Chondrocyte (in vitro differentiated cells): ENCODE results near the gene NEU3. TPM values are rescaled to one million over a fixed set of nuclear protein-coding genes. Genes with fewer than 3 reads are reported as not detected.

Experiments
- DNase-seq: peaks from one replicate; pipeline ENCODE4 v3.0.0; 2021; ENCODE audit warnings: mixed read lengths, low spot score
- H3K27ac Mint-ChIP-seq: one replicate; pipeline ENCODE4 v1.8.0; 2021; ENCODE audit warnings: mild to moderate bottlenecking, moderate library complexity, mixed read lengths; ENCODE audit not compliant: unreplicated experiment
- H3K27me3 Mint-ChIP-seq: 2 replicates; pipeline ENCODE4 v1.8.0; 2021; ENCODE audit warnings: low read depth, mixed read lengths
- H3K36me3 Mint-ChIP-seq: 2 replicates; pipeline ENCODE4 v1.8.0; 2021; ENCODE audit warnings: low read depth, mixed read lengths
- H3K4me1 Mint-ChIP-seq: 2 replicates; pipeline ENCODE4 v1.8.0; 2021; ENCODE audit warnings: low read depth, mild to moderate bottlenecking, mixed read lengths
- H3K4me3 Mint-ChIP-seq: one replicate; pipeline ENCODE4 v1.8.0; 2021; ENCODE audit warnings: mild to moderate bottlenecking, moderate library complexity, mixed read lengths; ENCODE audit not compliant: unreplicated experiment
- H3K9me3 Mint-ChIP-seq: 2 replicates; pipeline ENCODE4 v1.8.0; 2021; ENCODE audit warnings: low read depth, mixed read lengths
- total RNA-seq: library from RNA; stranded (reverse); gene quantifications from 3 replicates; pipeline ENCODE4 v1.2.1, GENCODE V29; 2021
- TF ChIP-seq, protein P1 (sequence below): fragments of 200-600 bp; sonication (generic); IDR thresholded peaks from 2 replicates; pipeline ENCODE4 v1.5.0; 2021; ENCODE audit warnings: antibody characterized with exemption, mild to moderate bottlenecking, moderate library complexity

NEU3 gene
- total RNA-seq, 1 donor from 2014 or later, result 9.4 TPM

DNA sequence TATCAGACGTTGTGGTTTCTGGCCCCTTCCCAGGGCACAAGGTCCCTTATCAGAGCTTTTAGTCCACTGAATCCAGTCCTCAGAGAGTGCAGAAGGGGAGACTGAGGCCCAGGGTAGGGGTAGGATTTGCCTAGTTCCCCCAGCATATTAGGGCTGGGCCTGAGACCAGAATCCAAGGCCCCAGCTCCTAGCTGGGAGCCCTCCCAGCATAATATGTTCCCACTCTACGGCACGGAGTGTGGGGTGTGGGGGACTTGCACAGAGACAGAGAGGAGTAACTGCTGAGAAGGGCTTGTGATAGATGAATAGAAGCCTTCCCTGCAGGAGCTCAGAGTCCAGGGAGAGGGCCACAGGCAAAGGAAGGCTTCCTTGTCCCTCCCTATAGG, 43.8 kb downstream of the NEU3 start:
- H3K27ac Mint-ChIP-seq, result no peak overlapping the region
- DNase-seq, result no peak
- H3K27me3 Mint-ChIP-seq, result peaks cover 12% of the 10 kb centered on the region
- no peaks in the 10 kb centered on the region for H3K36me3 Mint-ChIP-seq
- peaks cover 15% of the 10 kb centered on the region for H3K4me1 Mint-ChIP-seq
- H3K9me3 Mint-ChIP-seq, result no peaks in the 10 kb centered on the region
- TF ChIP-seq, protein P1, sequence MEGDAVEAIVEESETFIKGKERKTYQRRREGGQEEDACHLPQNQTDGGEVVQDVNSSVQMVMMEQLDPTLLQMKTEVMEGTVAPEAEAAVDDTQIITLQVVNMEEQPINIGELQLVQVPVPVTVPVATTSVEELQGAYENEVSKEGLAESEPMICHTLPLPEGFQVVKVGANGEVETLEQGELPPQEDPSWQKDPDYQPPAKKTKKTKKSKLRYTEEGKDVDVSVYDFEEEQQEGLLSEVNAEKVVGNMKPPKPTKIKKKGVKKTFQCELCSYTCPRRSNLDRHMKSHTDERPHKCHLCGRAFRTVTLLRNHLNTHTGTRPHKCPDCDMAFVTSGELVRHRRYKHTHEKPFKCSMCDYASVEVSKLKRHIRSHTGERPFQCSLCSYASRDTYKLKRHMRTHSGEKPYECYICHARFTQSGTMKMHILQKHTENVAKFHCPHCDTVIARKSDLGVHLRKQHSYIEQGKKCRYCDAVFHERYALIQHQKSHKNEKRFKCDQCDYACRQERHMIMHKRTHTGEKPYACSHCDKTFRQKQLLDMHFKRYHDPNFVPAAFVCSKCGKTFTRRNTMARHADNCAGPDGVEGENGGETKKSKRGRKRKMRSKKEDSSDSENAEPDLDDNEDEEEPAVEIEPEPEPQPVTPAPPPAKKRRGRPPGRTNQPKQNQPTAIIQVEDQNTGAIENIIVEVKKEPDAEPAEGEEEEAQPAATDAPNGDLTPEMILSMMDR, result no peak
- H3K4me3 Mint-ChIP-seq, result no peak overlapping the region

DNA sequence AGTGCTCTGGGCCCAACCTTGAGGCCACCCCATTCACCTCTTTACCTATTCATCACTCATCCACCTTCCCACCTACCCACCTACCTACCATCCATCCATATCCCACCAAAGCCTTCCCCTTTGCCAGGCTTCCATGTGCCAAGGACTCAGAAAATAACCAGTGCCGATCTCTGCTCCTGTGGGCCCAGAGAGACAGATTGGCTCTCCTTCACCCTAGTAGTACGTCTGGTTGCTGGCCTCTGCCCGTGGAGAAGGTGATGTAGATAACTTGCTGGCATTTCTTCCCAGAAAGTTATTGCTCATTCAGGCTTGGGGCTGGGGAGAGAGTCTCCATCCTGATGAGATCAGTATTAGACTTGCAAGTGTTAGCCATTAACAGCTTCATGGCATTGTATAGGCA, 45.2 kb downstream of the NEU3 start:
- TF ChIP-seq, protein P1, result no peak
- DNase-seq, result no peak
- Mint-ChIP-seq H3K4me3 (no peak overlapping the region), H3K9me3 (no peaks in the 10 kb centered on the region), H3K27me3 (peaks cover 2% of the 10 kb centered on the region), H3K4me1 (peaks cover 15% of the 10 kb centered on the region), H3K27ac (no peak overlapping the region), H3K36me3 (no peaks in the 10 kb centered on the region)

DNA sequence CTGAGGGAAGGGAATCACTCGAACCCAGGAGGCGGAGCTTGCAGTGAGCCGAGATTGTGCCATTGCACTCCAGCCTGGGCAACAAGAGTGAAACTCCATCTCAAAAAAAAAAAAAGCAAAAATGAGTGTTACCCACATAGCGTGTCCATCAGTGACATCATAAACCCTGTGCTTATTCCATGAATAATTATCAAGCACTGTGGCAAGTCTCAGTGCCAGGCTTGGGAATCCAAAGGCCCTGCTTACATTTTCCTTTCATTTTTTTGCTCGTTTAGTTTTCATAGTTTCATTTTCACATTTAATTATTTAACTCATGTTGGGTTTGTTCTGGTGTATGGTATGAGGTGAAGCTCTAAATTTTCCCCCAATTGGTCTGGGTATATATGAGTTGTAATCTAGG, 46.5 kb downstream of the NEU3 start:
- H3K27ac Mint-ChIP-seq, result no peak overlapping the region
- no peak for DNase-seq
- no peaks in the 10 kb centered on the region for H3K9me3 Mint-ChIP-seq
- no peaks in the 10 kb centered on the region for H3K36me3 Mint-ChIP-seq
- H3K27me3 Mint-ChIP-seq, result no peaks in the 10 kb centered on the region
- peaks cover 21% of the 10 kb centered on the region for H3K4me1 Mint-ChIP-seq
- TF ChIP-seq, protein P1, result no peak
- no peak overlapping the region for H3K4me3 Mint-ChIP-seq

DNA sequence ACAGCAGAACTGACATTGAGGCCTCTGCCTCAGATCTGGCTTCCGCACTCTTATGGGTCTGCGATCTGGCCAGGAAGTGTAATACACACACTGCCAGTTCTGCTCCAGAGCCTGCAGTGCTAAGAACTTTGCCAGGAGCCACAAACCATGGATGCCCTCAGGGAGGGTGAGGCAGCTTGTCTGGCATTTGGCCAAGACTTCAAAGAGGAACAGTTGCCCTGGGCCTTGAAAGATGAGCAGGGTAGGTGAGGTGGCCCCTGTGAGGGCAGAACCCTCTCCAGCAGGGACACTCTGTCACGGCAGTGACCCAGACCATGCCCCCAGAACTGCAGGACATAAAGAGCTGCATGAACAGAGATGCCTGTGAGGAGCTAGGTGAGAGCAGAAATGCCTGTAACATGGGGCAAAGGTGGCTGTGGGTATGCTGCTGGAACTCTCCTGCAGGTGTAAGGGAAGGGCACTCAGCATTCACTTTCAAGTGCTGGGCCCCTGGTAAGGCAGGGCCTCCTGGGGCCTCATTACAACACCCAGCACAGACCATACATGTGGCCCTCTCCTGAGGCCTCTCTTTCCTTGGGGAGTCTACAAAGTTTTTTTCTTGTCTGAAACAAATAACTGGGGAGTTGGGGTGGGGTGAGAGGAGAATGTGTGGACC, 47.3 kb downstream of the NEU3 start:
- TF ChIP-seq, protein P1, result no peak
- no peak for DNase-seq
- H3K27ac Mint-ChIP-seq, result peak overlapping the region; percentile 32
- H3K9me3 Mint-ChIP-seq, result no peaks in the 10 kb centered on the region
- peaks cover 23% of the 10 kb centered on the region for H3K4me1 Mint-ChIP-seq
- H3K4me3 Mint-ChIP-seq, result no peak overlapping the region
- H3K36me3 Mint-ChIP-seq, result no peaks in the 10 kb centered on the region
- no peaks in the 10 kb centered on the region for H3K27me3 Mint-ChIP-seq

DNA sequence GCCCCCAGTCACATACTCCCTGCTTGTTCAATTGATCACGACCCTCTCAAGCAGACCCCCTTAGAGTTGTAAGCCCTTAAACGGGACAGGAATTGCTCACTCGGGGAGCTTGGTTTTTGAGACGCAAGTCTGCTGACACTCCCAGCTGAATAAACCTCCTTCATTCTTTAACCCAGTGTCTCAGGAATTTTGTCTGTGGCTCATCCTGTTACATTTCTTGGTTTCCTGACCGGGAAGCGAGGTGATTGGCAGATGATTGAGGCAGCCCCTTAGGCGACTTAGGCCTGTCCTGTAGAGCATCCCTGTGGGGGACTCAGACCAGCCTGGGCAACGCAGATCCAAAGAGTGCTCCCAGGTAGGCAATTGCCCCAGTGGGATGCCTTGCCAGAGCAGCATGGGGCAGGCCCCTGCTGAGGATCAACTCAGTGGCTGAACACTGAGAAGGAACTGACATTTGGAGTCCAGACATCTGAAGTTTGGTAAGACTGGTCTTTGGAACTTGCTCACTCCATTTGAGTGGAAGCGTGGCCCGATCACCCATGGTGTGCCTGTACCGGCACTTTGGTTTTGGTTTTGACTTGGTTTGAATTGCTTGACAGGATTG, 51.5 kb downstream of the NEU3 start:
- TF ChIP-seq, protein P1, result no peak
- Mint-ChIP-seq H3K27me3 (no peaks in the 10 kb centered on the region), H3K9me3 (no peaks in the 10 kb centered on the region), H3K27ac (peak overlapping the region; percentile 75), H3K4me3 (peak overlapping the region; percentile 73), H3K36me3 (no peaks in the 10 kb centered on the region), H3K4me1 (peaks cover 25% of the 10 kb centered on the region)
- no peak for DNase-seq
